ENCODE measurements around the gene PARM1.

The PARM1 gene

GRCh38 chr4:75058486-75058885 is 125.6 kb downstream of the PARM1 start:
- TF ChIP-seq POLR2A (IDR thresholded peaks at IDR 0.05; ENCODE audit: low read depth, low read length) = no peak
- no peak for TF ChIP-seq POLR2AphosphoS5 (IDR thresholded peaks at IDR 0.05; ENCODE audit: low read depth, low read length)
- no peak for TF ChIP-seq TAF1 (IDR thresholded peaks at IDR 0.05; ENCODE audit: borderline replicate concordance, low read depth, low read length)
- DNase-seq (ENCODE audit: insufficient read length) (no peak), FAIRE-seq (no peak)

- DNase-seq (ENCODE audit: insufficient read length) (no peak), FAIRE-seq (no peak)
- TF ChIP-seq POLR2A (IDR thresholded peaks at IDR 0.05; ENCODE audit: low read depth, low read length) = no peak
- TF ChIP-seq TAF1 (IDR thresholded peaks at IDR 0.05; ENCODE audit: borderline replicate concordance, low read depth, low read length) = no peak
- no peak for TF ChIP-seq POLR2AphosphoS5 (IDR thresholded peaks at IDR 0.05; ENCODE audit: low read depth, low read length)
These were observed 130.5 kb downstream of the PARM1 start for GRCh38 chr4:75063433-75063832.

- TF ChIP-seq TAF1 (IDR thresholded peaks at IDR 0.05; ENCODE audit: borderline replicate concordance, low read depth, low read length) (no peak), POLR2AphosphoS5 (IDR thresholded peaks at IDR 0.05; ENCODE audit: low read depth, low read length) (no peak), POLR2A (IDR thresholded peaks at IDR 0.05; ENCODE audit: low read depth, low read length) (no peak)
- DNase-seq (ENCODE audit: insufficient read length) = no peak
- no peak for FAIRE-seq
These were observed 133.0 kb downstream of the PARM1 start for GRCh38 chr4:75065909-75066308.

GRCh38 chr4:75069493-75070074 is 136.7 kb downstream of the PARM1 start:
- FAIRE-seq (peak; percentile 93), DNase-seq (ENCODE audit: insufficient read length) (no peak)
- TF ChIP-seq POLR2AphosphoS5 (IDR thresholded peaks at IDR 0.05; ENCODE audit: low read depth, low read length) (no peak), POLR2A (IDR thresholded peaks at IDR 0.05; ENCODE audit: low read depth, low read length) (no peak), TAF1 (IDR thresholded peaks at IDR 0.05; ENCODE audit: borderline replicate concordance, low read depth, low read length) (no peak)

GRCh38 chr4:75071317-75071716 is 138.4 kb downstream of the PARM1 start:
- FAIRE-seq (no peak), DNase-seq (ENCODE audit: insufficient read length) (no peak)
- TF ChIP-seq POLR2AphosphoS5 (IDR thresholded peaks at IDR 0.05; ENCODE audit: low read depth, low read length) (no peak), POLR2A (IDR thresholded peaks at IDR 0.05; ENCODE audit: low read depth, low read length) (no peak), TAF1 (IDR thresholded peaks at IDR 0.05; ENCODE audit: borderline replicate concordance, low read depth, low read length) (no peak)

GRCh38 chr4:75080888-75081287 is 148.0 kb downstream of the PARM1 start:
- no peak for TF ChIP-seq POLR2A (IDR thresholded peaks at IDR 0.05; ENCODE audit: low read depth, low read length)
- no peak for TF ChIP-seq POLR2AphosphoS5 (IDR thresholded peaks at IDR 0.05; ENCODE audit: low read depth, low read length)
- no peak for TF ChIP-seq TAF1 (IDR thresholded peaks at IDR 0.05; ENCODE audit: borderline replicate concordance, low read depth, low read length)
- DNase-seq (ENCODE audit: insufficient read length) (no peak), FAIRE-seq (no peak)

GRCh38 chr4:75081561-75081960 is 148.6 kb downstream of the PARM1 start:
- TF ChIP-seq POLR2A (IDR thresholded peaks at IDR 0.05; ENCODE audit: low read depth, low read length) (no peak), POLR2AphosphoS5 (IDR thresholded peaks at IDR 0.05; ENCODE audit: low read depth, low read length) (no peak), TAF1 (IDR thresholded peaks at IDR 0.05; ENCODE audit: borderline replicate concordance, low read depth, low read length) (no peak)
- DNase-seq (ENCODE audit: insufficient read length) (no peak), FAIRE-seq (no peak)

- TF ChIP-seq TAF1 (IDR thresholded peaks at IDR 0.05; ENCODE audit: borderline replicate concordance, low read depth, low read length) (no peak), POLR2A (IDR thresholded peaks at IDR 0.05; ENCODE audit: low read depth, low read length) (no peak), POLR2AphosphoS5 (IDR thresholded peaks at IDR 0.05; ENCODE audit: low read depth, low read length) (no peak)
- FAIRE-seq (peak; percentile 40), DNase-seq (ENCODE audit: insufficient read length) (no peak)
These were observed 154.5 kb downstream of the PARM1 start for GRCh38 chr4:75087416-75087815.

- DNase-seq (ENCODE audit: insufficient read length) (no peak), FAIRE-seq (peak; percentile 5)
- TF ChIP-seq POLR2AphosphoS5 (IDR thresholded peaks at IDR 0.05; ENCODE audit: low read depth, low read length) = no peak
These were observed 154.9 kb downstream of the PARM1 start for GRCh38 chr4:75087865-75088264.

GRCh38 chr4:75089206-75089605 is 156.3 kb downstream of the PARM1 start:
- FAIRE-seq (peak; percentile 63), DNase-seq (ENCODE audit: insufficient read length) (no peak)
- TF ChIP-seq TAF1 (IDR thresholded peaks at IDR 0.05; ENCODE audit: borderline replicate concordance, low read depth, low read length) (no peak), POLR2AphosphoS5 (IDR thresholded peaks at IDR 0.05; ENCODE audit: low read depth, low read length) (no peak), POLR2A (IDR thresholded peaks at IDR 0.05; ENCODE audit: low read depth, low read length) (no peak)

GRCh38 chr4:75099321-75099720 is 166.4 kb downstream of the PARM1 start:
- peak; percentile 12 for DNase-seq (ENCODE audit: insufficient read length)
- FAIRE-seq = peak; percentile 99
- TF ChIP-seq POLR2A (IDR thresholded peaks at IDR 0.05; ENCODE audit: low read depth, low read length) (no peak), POLR2AphosphoS5 (IDR thresholded peaks at IDR 0.05; ENCODE audit: low read depth, low read length) (no peak), TAF1 (IDR thresholded peaks at IDR 0.05; ENCODE audit: borderline replicate concordance, low read depth, low read length) (no peak)

Measured in GM12892 (cell line).